Stimulated activated CD4-positive, alpha-beta T cell treated with anti-CD3 and anti-CD28 coated beads, Interleukin-2, amount 100 ng/mL, for 4 hours (primary cell): ENCODE results near the gene OR6C65.
"Not testable (repeated sequence)": the region's sequence is repeated elsewhere in the genome, so short reads cannot be mapped to it uniquely, and the experiment has no call there.

Experiments
- DNase-seq: peaks from one replicate; pipeline ENCODE4 v3.0.0-alpha.2; 2020; ENCODE audit warnings: low read depth

OR6C65 gene

DNA sequence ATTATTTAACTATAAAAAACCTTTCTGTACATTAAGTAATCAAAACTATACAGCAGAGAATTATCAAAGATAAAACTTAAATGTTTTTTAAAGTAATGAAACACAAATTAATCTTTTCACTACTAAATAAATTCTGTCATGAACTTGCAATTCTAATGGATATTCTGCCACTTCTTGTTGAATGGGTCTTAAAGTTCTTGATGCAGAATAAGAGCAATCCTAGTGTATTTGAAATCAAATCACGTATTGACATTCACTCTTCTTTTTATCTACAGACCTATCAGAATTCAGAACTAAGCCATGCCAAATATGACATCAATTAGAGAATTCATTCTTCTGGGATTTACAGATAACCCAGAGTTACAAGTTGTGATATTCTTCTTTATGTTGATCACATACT, at the start of gene OR6C65:
Gene OR6C65 (plus strand): TSS at position 301 of the 400 bp plus-strand sequence. CDS start 0 bp downstream, at position 301.
- DNase-seq = no peak

DNA sequence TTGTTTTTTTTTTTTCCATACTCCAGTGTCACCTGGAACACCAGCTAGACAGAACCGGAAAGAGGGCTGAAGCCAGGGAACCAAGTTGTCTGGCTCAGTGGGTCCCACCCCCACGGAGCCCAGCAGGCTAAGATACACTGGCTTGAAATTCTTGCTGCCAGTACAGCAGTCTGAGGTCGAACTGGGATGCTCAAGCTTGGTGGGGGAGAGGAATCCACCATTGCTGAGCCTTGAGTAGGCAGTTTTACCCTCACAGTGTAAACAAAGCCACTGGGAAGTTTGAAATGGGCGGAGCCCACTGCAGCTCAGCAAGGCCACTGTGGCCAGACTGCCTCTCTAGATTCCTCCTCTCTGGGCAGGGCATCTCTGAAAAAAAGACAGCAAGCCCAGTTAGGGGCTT, 45.0 kb upstream of the OR6C65 start:
- DNase-seq = not testable (repeated sequence)

DNA sequence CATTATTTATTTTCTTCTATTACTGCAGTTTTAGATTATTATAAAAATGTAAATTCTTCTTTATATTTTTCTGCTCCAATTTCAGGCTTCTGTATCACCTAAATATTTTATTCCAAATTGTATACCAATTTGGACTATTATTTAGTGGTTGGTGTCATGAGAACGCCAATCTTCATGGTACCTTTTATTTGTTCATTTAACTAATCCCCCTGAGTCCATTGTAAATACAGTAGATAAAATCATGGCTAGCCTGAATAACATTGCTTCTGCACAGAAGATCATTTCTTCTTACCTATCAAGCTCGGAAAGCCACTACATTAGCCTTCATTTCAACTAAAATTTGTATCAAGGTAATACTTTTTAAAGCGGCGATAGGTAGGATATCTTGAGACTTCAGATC, 37.7 kb upstream of the OR6C65 start, which contains the start of gene OR6C75:
Gene OR6C75 (plus strand): TSS at position 301 of the 400 bp plus-strand sequence. CDS start 2,136 bp downstream, outside the sequence.
- DNase-seq = no peak

DNA sequence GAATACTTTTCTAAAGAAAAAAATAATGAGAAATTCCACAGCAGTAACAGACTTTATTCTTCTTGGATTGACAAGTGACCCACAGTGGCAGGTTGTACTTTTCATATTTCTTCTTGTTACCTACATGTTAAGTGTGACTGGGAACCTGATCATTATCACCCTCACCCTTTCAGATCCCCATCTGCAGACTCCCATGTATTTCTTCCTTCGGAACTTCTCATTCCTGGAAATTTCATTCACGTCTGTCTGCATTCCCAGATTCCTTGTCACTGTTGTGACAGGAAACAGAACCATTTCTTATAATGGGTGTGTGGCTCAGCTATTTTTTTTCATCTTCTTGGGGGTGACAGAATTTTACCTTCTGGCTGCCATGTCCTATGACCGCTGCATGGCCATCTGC, 35.2 kb upstream of the OR6C65 start:
- no peak for DNase-seq

GRCh38 chr12:55372521-55372920, 27.8 kb upstream of the OR6C65 start:
- DNase-seq = no peak

GRCh38 chr12:55385891-55386290, 14.4 kb upstream of the OR6C65 start:
- DNase-seq = no peak

- DNase-seq = no peak
These were observed 8.1 kb upstream of the OR6C65 start for GRCh38 chr12:55392032-55392795.

- DNase-seq = no peak
These were observed 4.0 kb upstream of the OR6C65 start for GRCh38 chr12:55396326-55396725.

DNA sequence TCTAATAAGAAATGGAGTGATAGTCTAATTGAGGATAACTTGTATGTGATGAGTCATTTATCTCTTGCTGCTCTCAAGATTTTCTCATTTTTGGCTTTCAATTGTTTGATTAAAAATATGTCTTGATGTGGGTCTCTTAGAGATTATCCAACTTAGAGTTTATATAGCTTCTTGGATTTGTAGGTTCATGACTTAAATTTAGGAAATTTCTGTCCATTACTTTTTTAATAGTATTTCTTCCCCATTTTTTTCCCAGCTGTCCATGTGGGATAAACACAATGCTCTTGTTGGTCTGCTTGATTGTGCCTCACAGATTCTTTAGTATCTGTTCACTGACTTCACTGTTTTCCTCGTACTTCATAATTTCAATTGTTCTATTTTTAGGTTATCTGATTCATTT, 7.5 kb downstream of the OR6C65 start:
- no peak for DNase-seq

GRCh38 chr12:55409133-55409532, 8.8 kb downstream of the OR6C65 start:
- not testable (repeated sequence) for DNase-seq

DNA sequence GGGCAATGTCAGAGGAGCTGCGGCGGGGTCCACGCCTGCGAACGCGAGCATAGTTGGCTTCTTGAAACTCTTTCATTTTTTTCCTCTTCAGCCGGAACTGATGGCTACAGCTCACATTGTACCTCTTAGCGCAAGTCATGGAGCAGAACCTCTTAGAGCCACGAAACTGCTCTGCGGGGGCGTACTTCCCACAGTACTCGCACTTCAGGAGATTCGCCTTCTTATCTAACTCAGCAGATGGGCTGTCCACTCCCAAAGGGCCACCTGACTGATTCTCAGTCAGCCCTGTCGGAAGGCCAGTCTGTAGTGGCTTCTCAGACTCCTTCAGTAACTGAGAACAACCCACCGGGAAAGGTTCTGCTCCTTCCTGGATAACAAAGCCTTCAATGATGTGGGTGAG, 11.8 kb downstream of the OR6C65 start:
- not testable (repeated sequence) for DNase-seq

- not testable (repeated sequence) for DNase-seq
These were observed 13.4 kb downstream of the OR6C65 start for GRCh38 chr12:55413498-55414388.

GRCh38 chr12:55414396-55414823, 14.1 kb downstream of the OR6C65 start:
- not testable (repeated sequence) for DNase-seq

GRCh38 chr12:55414889-55415288, 14.6 kb downstream of the OR6C65 start:
- not testable (repeated sequence) for DNase-seq

GRCh38 chr12:55416961-55417360, 16.6 kb downstream of the OR6C65 start:
- DNase-seq = no peak

DNA sequence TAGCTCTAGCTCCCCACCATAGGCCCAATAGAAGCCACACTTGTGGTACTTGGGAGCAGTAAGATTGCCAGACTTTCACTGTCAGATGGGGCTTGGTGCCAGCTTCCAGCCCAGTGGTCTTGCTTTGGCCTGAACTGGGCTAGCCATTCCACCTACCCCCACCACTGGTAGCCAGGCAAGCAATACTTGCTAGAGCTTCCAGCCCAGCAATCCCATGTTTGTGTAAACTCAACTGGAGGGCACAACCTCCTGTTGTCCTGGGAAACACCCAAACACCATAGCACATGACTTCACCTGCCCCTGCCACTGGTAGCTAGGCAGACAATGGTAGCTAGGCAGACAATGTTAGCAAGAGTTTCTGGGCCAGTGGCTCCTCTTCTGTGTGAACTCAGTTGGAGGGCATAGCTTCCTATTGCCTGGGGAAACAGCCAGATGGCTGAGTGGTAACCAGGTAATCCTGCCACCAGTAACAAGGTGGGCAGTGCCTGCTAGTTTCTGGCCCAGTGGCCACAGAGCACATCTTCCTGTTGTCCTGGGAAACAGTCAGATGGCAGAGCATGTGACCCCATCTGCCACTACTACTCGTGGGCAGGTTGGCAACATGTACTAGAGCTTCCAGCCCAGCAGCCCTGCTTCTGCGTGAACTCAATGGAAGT, 20.1 kb downstream of the OR6C65 start:
- no peak for DNase-seq

- no peak for DNase-seq
These were observed 25.6 kb downstream of the OR6C65 start, which contains the start of gene OR6C76 for GRCh38 chr12:55425954-55426353. Gene OR6C76, plus strand, starts transcription at chr12:55426254. Its CDS starts 0 bp downstream, at chr12:55426254.

DNA sequence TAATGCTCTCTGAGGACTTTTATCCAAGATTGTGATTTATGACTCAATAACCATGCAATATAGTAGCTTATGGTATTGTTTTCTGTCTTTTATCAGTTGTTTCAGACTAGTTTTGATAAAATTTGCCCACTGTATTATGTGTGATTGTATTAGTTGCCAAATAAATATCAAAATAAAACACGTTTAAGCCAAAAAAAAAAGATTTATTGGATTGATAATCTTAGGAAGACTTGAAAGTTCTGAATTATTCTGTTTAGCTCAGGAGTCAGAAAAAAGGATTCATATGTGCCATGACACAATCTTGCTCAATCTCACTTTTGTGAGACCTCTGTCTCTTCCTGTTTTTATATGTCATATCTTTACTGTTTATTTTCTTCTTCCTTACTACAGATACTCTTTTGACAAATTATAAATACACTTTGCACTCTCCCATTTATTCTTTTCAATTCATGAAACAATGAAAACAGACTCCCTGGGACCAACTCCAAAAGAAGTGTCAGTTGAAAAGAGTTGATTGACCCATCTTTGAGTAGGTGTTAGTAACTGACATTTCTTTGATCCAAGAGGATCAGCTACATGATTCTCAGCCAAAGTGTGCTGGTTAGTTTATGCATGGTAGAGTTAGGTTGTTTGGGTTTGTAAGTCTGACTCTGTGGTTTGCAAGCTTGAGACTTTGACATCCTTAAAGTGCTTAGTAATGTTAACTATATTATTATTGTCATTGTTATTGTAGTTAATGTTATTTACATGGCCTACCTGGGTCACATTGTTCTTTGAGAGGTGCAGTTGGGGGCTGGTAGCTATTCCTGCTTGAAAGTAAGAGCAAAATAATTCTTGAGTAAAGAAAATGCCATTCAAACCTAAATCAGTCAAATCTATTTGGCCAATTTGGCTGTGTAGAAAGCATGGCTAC, 28.3 kb downstream of the OR6C65 start:
- DNase-seq = no peak

GRCh38 chr12:55441233-55441632, 40.9 kb downstream of the OR6C65 start:
- DNase-seq = not testable (repeated sequence)

DNA sequence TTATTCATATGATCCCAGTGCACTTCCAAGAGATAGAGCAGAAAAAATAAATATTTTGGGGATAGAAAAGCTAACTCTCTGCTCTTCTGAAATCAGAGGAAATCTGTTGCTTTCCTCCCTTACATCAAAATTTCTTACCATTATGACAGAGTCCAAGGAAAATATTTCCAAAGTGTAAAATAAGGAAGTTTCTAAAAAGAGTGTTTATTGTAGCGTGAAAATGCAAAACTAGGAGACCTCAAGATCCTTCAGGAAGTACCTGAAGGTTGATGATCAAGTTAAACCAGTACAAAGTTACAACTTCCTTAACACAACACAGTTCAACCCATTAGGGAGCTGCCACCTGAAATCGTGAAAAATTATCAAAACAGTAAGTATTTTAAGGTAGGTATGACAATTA, 43.4 kb downstream of the OR6C65 start, which contains the start of gene OR6C2:
Gene OR6C2 (plus strand): TSS at position 301 of the 400 bp plus-strand sequence. CDS start 8,138 bp downstream, outside the sequence.
- no peak for DNase-seq

DNA sequence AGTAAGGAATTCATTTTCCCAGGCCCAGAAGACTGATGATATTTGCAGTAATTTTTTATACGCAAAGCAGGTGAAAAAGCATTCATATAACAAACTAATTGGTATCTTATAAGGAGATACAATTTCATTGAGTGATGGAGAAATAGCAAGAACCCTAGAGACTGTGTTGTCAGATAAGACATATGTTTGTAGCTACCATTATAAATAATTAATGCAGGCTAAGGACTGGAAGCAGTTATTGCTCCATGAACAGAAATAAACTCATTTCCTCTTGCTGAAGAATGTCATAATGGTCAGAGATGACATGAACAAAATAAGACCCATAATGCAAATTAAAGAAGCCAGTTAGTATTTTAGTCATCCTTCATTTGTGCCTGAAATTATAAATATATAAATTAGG, 45.0 kb downstream of the OR6C65 start:
- DNase-seq = no peak
